AG04449 (cell line): ENCODE data around the gene LMF2.

Experiments used
- CTCF ChIA-PET: fragments of 350-600 bp; formaldehyde crosslinking; extraction: SDS; loops from one replicate; lab custom pipeline; 2021; ENCODE audit warnings: antibody characterized with exemption; lab: Yijun Ruan, JAX
- POLR2A ChIA-PET: fragments of 400-600, 350-600 bp; formaldehyde crosslinking; extraction: SDS; loops from one replicate; lab custom pipeline; 2020; ENCODE audit warnings: antibody characterized with exemption, inconsistent platforms; lab: Yijun Ruan, JAX
- DNase-seq: peaks from one replicate; pipeline ENCODE4 v3.0.0-alpha.2; 2010; ENCODE audit warnings: low read depth, low spot score
- H3K4me3 ChIP-seq: 2 replicates; pipeline ENCODE4 v1.5.1; 2011; ENCODE audit warnings: low read depth, mild to moderate bottlenecking, control low read depth, low read length
- TF ChIP-seq, protein P1 (sequence below): IDR thresholded peaks from one replicate; pipeline ENCODE4 v1.5.1; 2011; ENCODE audit warnings: mild to moderate bottlenecking, moderate library complexity, low read length, control low read depth, inconsistent platforms; ENCODE audit not compliant: insufficient read depth; ENCODE audit errors: missing control alignments

Gene LMF2

DNA sequence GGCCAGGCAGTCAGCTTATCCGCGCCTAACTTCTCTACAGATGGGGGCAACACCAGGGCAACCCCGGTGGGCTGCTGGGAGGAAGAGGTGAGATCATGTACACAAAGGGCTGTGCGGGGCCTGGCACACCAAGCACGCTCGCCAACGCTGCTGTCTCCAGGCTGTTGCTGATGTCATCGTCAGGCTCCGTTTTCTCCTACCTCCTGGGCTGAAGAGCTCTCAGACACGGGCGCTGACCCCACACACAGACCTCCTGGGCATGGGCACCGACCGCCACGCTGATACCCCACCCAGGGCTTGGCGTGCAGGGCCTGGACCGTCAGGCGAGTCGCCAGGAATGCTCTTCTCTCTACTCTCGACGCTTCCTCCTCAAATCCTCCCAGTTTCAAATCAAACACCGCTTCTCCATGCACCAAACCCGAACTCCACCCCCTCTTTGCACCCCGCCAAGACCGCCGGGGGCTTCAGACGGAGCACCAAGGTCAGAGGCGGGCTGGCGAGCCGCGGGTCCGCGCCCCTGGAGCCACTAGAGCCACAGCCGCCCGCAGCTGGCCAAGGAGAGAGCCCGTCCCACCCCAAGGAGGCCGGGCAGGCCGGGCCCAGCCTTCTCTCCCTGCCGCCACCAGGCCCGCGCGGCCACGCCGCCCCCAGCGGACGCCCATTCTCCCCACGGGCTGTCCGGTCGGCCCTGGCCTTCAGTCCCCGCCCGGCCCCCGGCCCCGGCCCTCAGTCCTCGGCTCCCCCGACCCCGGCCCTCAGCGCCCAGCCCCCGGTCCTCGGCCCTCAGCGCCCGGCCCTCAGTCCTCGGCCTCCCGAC, 33.4 kb downstream of the LMF2 start:
- TF ChIP-seq, protein P1, sequence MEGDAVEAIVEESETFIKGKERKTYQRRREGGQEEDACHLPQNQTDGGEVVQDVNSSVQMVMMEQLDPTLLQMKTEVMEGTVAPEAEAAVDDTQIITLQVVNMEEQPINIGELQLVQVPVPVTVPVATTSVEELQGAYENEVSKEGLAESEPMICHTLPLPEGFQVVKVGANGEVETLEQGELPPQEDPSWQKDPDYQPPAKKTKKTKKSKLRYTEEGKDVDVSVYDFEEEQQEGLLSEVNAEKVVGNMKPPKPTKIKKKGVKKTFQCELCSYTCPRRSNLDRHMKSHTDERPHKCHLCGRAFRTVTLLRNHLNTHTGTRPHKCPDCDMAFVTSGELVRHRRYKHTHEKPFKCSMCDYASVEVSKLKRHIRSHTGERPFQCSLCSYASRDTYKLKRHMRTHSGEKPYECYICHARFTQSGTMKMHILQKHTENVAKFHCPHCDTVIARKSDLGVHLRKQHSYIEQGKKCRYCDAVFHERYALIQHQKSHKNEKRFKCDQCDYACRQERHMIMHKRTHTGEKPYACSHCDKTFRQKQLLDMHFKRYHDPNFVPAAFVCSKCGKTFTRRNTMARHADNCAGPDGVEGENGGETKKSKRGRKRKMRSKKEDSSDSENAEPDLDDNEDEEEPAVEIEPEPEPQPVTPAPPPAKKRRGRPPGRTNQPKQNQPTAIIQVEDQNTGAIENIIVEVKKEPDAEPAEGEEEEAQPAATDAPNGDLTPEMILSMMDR: no peak
- ChIA-PET CTCF (interaction anchor here (1.0 to 1.5 kb wide), 3 partner anchors 23 to 147 kb away, joined by 3 to 5 read pairs (median 3); no protein-coding TSS in a partner anchor), POLR2A (interaction anchor here (0.9 kb wide), 1 partner anchor 51 kb away, joined by 3 read pairs; the partner anchor contains the start of gene SCO2)
- peak overlapping the region; percentile 68 for H3K4me3 ChIP-seq
- DNase-seq: no peak

DNA sequence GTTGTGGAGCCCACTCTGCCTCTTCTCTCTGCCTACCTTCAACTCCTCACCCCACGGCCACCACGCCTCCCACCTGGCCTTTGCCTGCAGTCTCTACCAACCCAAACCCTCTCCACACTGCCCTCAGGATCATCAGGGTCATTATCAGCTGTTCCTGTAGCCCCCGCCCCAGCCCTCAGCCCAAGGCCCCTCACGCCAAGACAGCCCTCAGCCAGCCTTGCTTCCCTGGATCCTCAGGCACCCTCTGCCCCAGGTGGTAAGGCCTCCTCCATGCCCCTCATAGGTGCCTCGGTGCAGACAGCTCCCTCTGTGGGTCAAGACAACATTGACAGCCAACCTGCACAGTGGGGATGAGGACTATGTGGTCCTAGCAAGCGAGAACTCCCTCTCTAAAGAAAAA, 34.4 kb downstream of the LMF2 start:
- TF ChIP-seq, protein P1: peak; percentile 12
- no peak for DNase-seq
- POLR2A ChIA-PET: no interaction called here
- H3K4me3 ChIP-seq: peak overlapping the region; percentile 68
- CTCF ChIA-PET: interaction anchor here (1.0 to 2.0 kb wide), 5 partner anchors 9 to 228 kb away, joined by 3 to 8 read pairs (median 3); partner anchors contain the start of gene TUBGCP6

- ChIA-PET CTCF (interaction anchor here (1.3 to 2.0 kb wide), 2 partner anchors 25 to 227 kb away, joined by 3 to 8 read pairs; partner anchors contain the start of gene TUBGCP6), POLR2A (no interaction called here)
- TF ChIP-seq, protein P1: no peak
- no peak overlapping the region for H3K4me3 ChIP-seq
- DNase-seq: no peak
These were observed 35.5 kb downstream of the LMF2 start for GRCh38 chr22:50471962-50472361.

DNA sequence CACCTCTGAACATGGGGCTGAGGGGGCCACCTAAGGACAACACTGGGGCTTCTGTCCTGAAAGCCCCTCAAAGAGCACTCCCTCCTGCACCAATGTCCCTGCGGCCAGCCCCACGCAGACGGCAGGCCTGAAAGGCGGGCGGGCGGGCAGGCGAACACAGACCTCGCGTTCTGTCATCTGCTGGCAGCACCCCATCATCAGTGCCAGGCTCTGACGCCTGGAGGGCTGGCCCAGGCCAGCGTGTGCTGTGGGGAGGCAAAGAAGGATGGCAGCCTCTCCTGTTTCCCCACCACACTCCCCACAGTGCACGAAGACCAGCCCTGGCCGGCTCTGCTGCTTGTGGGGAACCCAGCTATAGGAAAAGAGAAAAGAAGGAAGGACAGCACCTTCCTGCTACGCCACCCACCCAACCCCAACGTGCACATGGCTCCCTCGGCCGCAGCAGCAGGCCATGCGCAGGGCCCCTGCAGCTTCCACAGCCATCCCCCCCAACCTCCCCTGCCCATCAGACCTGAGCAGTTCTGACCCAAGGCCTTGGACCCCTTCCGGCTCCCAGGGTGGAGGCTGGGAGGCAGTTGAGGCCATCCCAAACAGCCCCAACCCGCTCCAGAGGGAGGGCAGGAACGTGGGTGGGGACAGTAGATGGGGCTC, 36.2 kb downstream of the LMF2 start:
- TF ChIP-seq, protein P1: no peak
- no peak for DNase-seq
- ChIA-PET CTCF (interaction anchor here (1.3 to 2.0 kb wide), 2 partner anchors 15 to 26 kb away, joined by 3 to 8 read pairs; no protein-coding TSS in a partner anchor), POLR2A (no interaction called here)
- H3K4me3 ChIP-seq: no peak overlapping the region

DNA sequence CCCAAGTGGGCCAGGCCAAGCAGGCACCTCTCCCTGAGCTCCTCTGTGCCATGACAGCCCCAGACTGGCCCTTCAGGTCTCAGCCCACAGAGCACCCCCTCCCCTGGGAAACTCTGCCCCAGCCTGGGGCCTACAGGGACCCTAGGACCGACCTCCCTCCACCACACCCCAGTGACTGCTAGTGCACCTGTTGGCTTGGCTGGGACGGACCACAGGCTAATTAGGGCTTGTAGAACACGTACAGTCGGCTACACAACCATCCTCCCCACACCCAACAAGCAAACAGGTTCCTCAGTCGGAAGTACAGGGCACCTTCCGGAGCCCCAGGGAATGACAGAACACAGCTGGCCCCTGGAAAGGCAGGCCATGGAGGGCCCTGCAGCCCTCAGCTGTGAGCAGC, 37.0 kb downstream of the LMF2 start:
- ChIA-PET POLR2A (interaction anchor here (1.3 kb wide), 1 partner anchor 55 kb away, joined by 4 read pairs; the partner anchor contains the start of gene SCO2), CTCF (interaction anchor here (0.5 to 1.3 kb wide), 4 partner anchors 14 to 149 kb away, joined by 3 to 4 read pairs (median 3); partner anchors contain the start of gene SCO2)
- no peak for DNase-seq
- no peak overlapping the region for H3K4me3 ChIP-seq
- TF ChIP-seq, protein P1: no peak
